WTC11 (cell line): ENCODE measurements around the gene GPALPP1. TPM values are rescaled to one million over a fixed set of nuclear protein-coding genes. Genes with fewer than 3 reads are reported as not detected.

Experiments
- ATAC-seq: fragments of 200-7000 bp; cut with Tn5 transposase; 2 replicates; pipeline ENCODE4 v1.10.0; 2021; ENCODE audit warnings: mild to moderate bottlenecking, moderate library complexity
- CTCF ChIA-PET: fragments of 300-600 bp; sonication (Branson Sonifier 250); formaldehyde crosslinking; loops from one replicate; lab custom pipeline; 2021; ENCODE audit warnings: antibody characterized with exemption; lab: Charles Lee
- POLR2A ChIA-PET: fragments of 350-600 bp; sonication (Branson Sonifier 250); formaldehyde crosslinking; loops from one replicate; lab custom pipeline; 2021; ENCODE audit warnings: antibody characterized with exemption; lab: Charles Lee
- DNase-seq: peaks from one replicate; pipeline ENCODE4 v3.0.0; 2021; ENCODE audit warnings: low spot score
- H3K27ac Mint-ChIP-seq: 2 replicates; pipeline ENCODE4 v1.8.0; 2021; ENCODE audit warnings: mixed read lengths
- H3K27me3 Mint-ChIP-seq: 2 replicates; pipeline ENCODE4 v1.8.0; 2021; ENCODE audit warnings: low read depth, mild to moderate bottlenecking, moderate library complexity, mixed read lengths
- H3K36me3 Mint-ChIP-seq: 2 replicates; pipeline ENCODE4 v1.8.0; 2021; ENCODE audit warnings: mixed read lengths
- H3K4me1 Mint-ChIP-seq: 2 replicates; pipeline ENCODE4 v1.8.0; 2022; ENCODE audit warnings: mixed read lengths
- H3K4me3 Mint-ChIP-seq: 2 replicates; pipeline ENCODE4 v1.8.0; 2021; ENCODE audit warnings: mild to moderate bottlenecking, moderate library complexity, mixed read lengths
- H3K9me3 Mint-ChIP-seq: 2 replicates; pipeline ENCODE4 v1.8.0; 2021; ENCODE audit warnings: mixed read lengths
- ATF6 ChIP-seq: sonication (generic); formaldehyde crosslinking; IDR thresholded peaks from 2 replicates; pipeline ENCODE4 v1.8.1; 2023; ENCODE audit warnings: mild to moderate bottlenecking, missing genetic modification reagents
- CBFB ChIP-seq: sonication (generic); formaldehyde crosslinking; IDR thresholded peaks from 2 replicates; pipeline ENCODE4 v1.8.1; 2022; ENCODE audit warnings: mild to moderate bottlenecking, low read depth, missing genetic modification reagents
- CREB1 ChIP-seq: sonication (generic); formaldehyde crosslinking; IDR thresholded peaks from 2 replicates; pipeline ENCODE4 v1.8.0; 2023; ENCODE audit warnings: mild to moderate bottlenecking, missing genetic modification reagents
- CREM ChIP-seq: sonication (generic); formaldehyde crosslinking; IDR thresholded peaks from 2 replicates; pipeline ENCODE4 v1.8.1; 2022; ENCODE audit warnings: mild to moderate bottlenecking, missing genetic modification reagents, moderate library complexity
- EMX1 ChIP-seq: fragments of 250-450 bp; sonication (Bioruptor Pico); IDR thresholded peaks from 2 replicates; pipeline ENCODE4 v1.8.0; 2021; ENCODE audit warnings: mild to moderate bottlenecking
- FOXK1 ChIP-seq: sonication (generic); formaldehyde crosslinking; IDR thresholded peaks from 2 replicates; pipeline ENCODE4 v1.8.0; 2022; ENCODE audit warnings: mild to moderate bottlenecking, moderate library complexity, missing genetic modification reagents
- GABPB1 ChIP-seq: sonication (generic); formaldehyde crosslinking; IDR thresholded peaks from 2 replicates; pipeline ENCODE4 v1.8.1; 2023; ENCODE audit warnings: mild to moderate bottlenecking, missing genetic modification reagents
- HMGXB4 ChIP-seq: sonication (generic); formaldehyde crosslinking; IDR thresholded peaks from 2 replicates; pipeline ENCODE4 v1.8.1; 2023; ENCODE audit warnings: mild to moderate bottlenecking, moderate library complexity, missing genetic modification reagents
- NFATC4 ChIP-seq: fragments of 250-450 bp; sonication (Bioruptor Pico); IDR thresholded peaks from 2 replicates; pipeline ENCODE4 v1.9.0; 2021; ENCODE audit warnings: mild to moderate bottlenecking
- RORB ChIP-seq: fragments of 250-450 bp; sonication (Bioruptor Pico); IDR thresholded peaks from 2 replicates; pipeline ENCODE4 v1.9.0; 2021; ENCODE audit warnings: mild to moderate bottlenecking
- SMAD4 ChIP-seq: sonication (generic); formaldehyde crosslinking; IDR thresholded peaks from 2 replicates; pipeline ENCODE4 v1.8.0; 2022; ENCODE audit warnings: mild to moderate bottlenecking, missing genetic modification reagents
- ZBTB21 ChIP-seq: sonication (generic); formaldehyde crosslinking; IDR thresholded peaks from 2 replicates; pipeline ENCODE4 v1.8.1; 2023; ENCODE audit warnings: mild to moderate bottlenecking, missing genetic modification reagents, borderline replicate concordance
- ZNF232 ChIP-seq: sonication (generic); formaldehyde crosslinking; IDR thresholded peaks from 2 replicates; pipeline ENCODE4 v1.8.0; 2022; ENCODE audit warnings: mild to moderate bottlenecking, missing genetic modification reagents
- ZNF425 ChIP-seq: fragments of 250-450 bp; sonication (Bioruptor Pico); conservative IDR thresholded peaks from 2 replicates; pipeline ENCODE4 v1.9.0; 2021; ENCODE audit warnings: mild to moderate bottlenecking
- ZNF671 ChIP-seq: fragments of 250-450 bp; sonication (Bioruptor Pico); IDR thresholded peaks from 2 replicates; pipeline ENCODE4 v1.8.0; 2021; ENCODE audit warnings: mild to moderate bottlenecking
- total RNA-seq: library from RNA; stranded (reverse); gene quantifications from 3 replicates; pipeline ENCODE4 v1.2.3, GENCODE V29; 2021
- TF ChIP-seq, protein P1 (sequence below): sonication (generic); formaldehyde crosslinking; IDR thresholded peaks from 2 replicates; pipeline ENCODE4 v1.8.0; 2023; ENCODE audit warnings: mild to moderate bottlenecking, missing genetic modification reagents
- TF ChIP-seq, protein P2 (sequence below): sonication (generic); formaldehyde crosslinking; conservative IDR thresholded peaks from 2 replicates; pipeline ENCODE4 v1.8.1; 2022; ENCODE audit warnings: mild to moderate bottlenecking, missing genetic modification reagents
- TF ChIP-seq, protein P3 (sequence below): sonication (generic); formaldehyde crosslinking; IDR thresholded peaks from 2 replicates; pipeline ENCODE4 v1.8.1; 2023; ENCODE audit warnings: mild to moderate bottlenecking, missing genetic modification reagents, borderline replicate concordance

GPALPP1 gene
- total RNA-seq, 1 experiment from 2014 or later = 28.9 TPM

- peaks cover 16% of the 10 kb centered on the region for H3K4me1 Mint-ChIP-seq
- peak overlapping the region; percentile 82 for H3K4me3 Mint-ChIP-seq
- peak; percentile 25 for ATAC-seq
- ChIA-PET CTCF (interaction anchor here (0.6 to 2.5 kb wide), 50 partner anchors 8 to 1922 kb away, joined by 3 to 67 read pairs (median 4); partner anchors contain the start of genes SLC25A30 and TPT1), POLR2A (interaction anchor here (0.7 kb wide), 2 partner anchors 261 to 265 kb away, joined by 3 read pairs; no protein-coding TSS in a partner anchor)
- TF ChIP-seq, protein P1, sequence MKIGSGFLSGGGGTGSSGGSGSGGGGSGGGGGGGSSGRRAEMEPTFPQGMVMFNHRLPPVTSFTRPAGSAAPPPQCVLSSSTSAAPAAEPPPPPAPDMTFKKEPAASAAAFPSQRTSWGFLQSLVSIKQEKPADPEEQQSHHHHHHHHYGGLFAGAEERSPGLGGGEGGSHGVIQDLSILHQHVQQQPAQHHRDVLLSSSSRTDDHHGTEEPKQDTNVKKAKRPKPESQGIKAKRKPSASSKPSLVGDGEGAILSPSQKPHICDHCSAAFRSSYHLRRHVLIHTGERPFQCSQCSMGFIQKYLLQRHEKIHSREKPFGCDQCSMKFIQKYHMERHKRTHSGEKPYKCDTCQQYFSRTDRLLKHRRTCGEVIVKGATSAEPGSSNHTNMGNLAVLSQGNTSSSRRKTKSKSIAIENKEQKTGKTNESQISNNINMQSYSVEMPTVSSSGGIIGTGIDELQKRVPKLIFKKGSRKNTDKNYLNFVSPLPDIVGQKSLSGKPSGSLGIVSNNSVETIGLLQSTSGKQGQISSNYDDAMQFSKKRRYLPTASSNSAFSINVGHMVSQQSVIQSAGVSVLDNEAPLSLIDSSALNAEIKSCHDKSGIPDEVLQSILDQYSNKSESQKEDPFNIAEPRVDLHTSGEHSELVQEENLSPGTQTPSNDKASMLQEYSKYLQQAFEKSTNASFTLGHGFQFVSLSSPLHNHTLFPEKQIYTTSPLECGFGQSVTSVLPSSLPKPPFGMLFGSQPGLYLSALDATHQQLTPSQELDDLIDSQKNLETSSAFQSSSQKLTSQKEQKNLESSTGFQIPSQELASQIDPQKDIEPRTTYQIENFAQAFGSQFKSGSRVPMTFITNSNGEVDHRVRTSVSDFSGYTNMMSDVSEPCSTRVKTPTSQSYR (CRISPR knock-in tag) = no peak
- TF ChIP-seq ATF6 (CRISPR knock-in tag) (no peak), ZBTB21 (CRISPR knock-in tag) (no peak), EMX1 (CRISPR knock-in tag) (no peak), CREB1 (CRISPR knock-in tag) (no peak), HMGXB4 (CRISPR knock-in tag) (no peak), SMAD4 (CRISPR knock-in tag) (no peak), CREM (no peak), NFATC4 (CRISPR knock-in tag) (no peak), RORB (no peak), CBFB (CRISPR knock-in tag) (no peak), GABPB1 (CRISPR knock-in tag) (no peak), FOXK1 (CRISPR knock-in tag) (no peak), ZNF425 (CRISPR knock-in tag) (no peak), ZNF232 (CRISPR knock-in tag) (no peak), ZNF671 (CRISPR knock-in tag) (no peak)
- TF ChIP-seq, protein P2, sequence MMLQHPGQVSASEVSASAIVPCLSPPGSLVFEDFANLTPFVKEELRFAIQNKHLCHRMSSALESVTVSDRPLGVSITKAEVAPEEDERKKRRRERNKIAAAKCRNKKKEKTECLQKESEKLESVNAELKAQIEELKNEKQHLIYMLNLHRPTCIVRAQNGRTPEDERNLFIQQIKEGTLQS (CRISPR knock-in tag) = no peak
- TF ChIP-seq, protein P3, sequence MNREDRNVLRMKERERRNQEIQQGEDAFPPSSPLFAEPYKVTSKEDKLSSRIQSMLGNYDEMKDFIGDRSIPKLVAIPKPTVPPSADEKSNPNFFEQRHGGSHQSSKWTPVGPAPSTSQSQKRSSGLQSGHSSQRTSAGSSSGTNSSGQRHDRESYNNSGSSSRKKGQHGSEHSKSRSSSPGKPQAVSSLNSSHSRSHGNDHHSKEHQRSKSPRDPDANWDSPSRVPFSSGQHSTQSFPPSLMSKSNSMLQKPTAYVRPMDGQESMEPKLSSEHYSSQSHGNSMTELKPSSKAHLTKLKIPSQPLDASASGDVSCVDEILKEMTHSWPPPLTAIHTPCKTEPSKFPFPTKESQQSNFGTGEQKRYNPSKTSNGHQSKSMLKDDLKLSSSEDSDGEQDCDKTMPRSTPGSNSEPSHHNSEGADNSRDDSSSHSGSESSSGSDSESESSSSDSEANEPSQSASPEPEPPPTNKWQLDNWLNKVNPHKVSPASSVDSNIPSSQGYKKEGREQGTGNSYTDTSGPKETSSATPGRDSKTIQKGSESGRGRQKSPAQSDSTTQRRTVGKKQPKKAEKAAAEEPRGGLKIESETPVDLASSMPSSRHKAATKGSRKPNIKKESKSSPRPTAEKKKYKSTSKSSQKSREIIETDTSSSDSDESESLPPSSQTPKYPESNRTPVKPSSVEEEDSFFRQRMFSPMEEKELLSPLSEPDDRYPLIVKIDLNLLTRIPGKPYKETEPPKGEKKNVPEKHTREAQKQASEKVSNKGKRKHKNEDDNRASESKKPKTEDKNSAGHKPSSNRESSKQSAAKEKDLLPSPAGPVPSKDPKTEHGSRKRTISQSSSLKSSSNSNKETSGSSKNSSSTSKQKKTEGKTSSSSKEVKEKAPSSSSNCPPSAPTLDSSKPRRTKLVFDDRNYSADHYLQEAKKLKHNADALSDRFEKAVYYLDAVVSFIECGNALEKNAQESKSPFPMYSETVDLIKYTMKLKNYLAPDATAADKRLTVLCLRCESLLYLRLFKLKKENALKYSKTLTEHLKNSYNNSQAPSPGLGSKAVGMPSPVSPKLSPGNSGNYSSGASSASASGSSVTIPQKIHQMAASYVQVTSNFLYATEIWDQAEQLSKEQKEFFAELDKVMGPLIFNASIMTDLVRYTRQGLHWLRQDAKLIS (CRISPR knock-in tag) = no peak
- H3K27me3 Mint-ChIP-seq = no peaks in the 10 kb centered on the region
- H3K9me3 Mint-ChIP-seq = no peaks in the 10 kb centered on the region
- DNase-seq = no peak
- H3K36me3 Mint-ChIP-seq = no peaks in the 10 kb centered on the region
- H3K27ac Mint-ChIP-seq = no peak overlapping the region
These were observed 57.1 kb downstream of the GPALPP1 start for GRCh38 chr13:45046445-45046844.
